Ishikawa (cell line): ENCODE measurements around the gene IL10RB.

Experiments
- CEBPB ChIP-seq: IDR thresholded peaks from 2 replicates; pipeline ENCODE4 v1.6.1; 2012
- EP300 ChIP-seq: IDR thresholded peaks from 2 replicates; pipeline ENCODE4 v1.6.1; 2012; ENCODE audit warnings: borderline replicate concordance
- RAD21 ChIP-seq: IDR thresholded peaks from 2 replicates; pipeline ENCODE4 v1.6.1; 2012; ENCODE audit warnings: low read depth
- TAF1 ChIP-seq: IDR thresholded peaks from 2 replicates; pipeline ENCODE4 v1.6.1; 2012; ENCODE audit warnings: low read depth, mild to moderate bottlenecking
- TCF12 ChIP-seq: IDR thresholded peaks from 2 replicates; pipeline ENCODE4 v1.6.1; 2012; ENCODE audit warnings: low read depth
- YY1 ChIP-seq: IDR thresholded peaks from 2 replicates; pipeline ENCODE4 v1.6.1; 2012; ENCODE audit warnings: low read depth
- TF ChIP-seq, protein P1 (sequence below): IDR thresholded peaks from 2 replicates; pipeline ENCODE4 v1.6.1; 2012; ENCODE audit warnings: low read depth, mild to moderate bottlenecking

DNA sequence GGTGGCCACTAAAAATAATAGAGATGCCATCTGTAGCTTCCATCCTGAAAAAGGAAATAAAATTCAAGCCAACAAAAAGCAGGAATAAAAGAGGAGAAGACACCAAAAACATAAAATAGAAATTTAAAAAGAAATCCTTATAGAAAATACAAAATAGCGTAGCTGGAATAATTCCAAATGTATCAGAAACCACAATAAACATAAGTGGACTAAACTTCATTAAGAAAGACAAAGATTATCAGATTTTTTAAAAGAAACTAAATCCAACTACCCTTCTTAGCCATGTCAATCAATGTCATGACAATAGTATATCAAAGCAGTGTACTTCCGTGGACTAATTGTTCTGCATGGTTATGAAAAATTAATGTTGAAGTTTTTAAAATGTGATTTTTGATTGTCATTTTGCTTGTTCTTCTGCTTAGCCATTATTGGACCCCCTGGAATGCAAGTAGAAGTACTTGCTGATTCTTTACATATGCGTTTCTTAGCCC lies 13.2 kb downstream of the IL10RB start:
- TF ChIP-seq YY1 (no peak), CEBPB (no peak), EP300 (no peak), TCF12 (no peak), RAD21 (no peak), TAF1 (no peak)
- TF ChIP-seq, protein P1, sequence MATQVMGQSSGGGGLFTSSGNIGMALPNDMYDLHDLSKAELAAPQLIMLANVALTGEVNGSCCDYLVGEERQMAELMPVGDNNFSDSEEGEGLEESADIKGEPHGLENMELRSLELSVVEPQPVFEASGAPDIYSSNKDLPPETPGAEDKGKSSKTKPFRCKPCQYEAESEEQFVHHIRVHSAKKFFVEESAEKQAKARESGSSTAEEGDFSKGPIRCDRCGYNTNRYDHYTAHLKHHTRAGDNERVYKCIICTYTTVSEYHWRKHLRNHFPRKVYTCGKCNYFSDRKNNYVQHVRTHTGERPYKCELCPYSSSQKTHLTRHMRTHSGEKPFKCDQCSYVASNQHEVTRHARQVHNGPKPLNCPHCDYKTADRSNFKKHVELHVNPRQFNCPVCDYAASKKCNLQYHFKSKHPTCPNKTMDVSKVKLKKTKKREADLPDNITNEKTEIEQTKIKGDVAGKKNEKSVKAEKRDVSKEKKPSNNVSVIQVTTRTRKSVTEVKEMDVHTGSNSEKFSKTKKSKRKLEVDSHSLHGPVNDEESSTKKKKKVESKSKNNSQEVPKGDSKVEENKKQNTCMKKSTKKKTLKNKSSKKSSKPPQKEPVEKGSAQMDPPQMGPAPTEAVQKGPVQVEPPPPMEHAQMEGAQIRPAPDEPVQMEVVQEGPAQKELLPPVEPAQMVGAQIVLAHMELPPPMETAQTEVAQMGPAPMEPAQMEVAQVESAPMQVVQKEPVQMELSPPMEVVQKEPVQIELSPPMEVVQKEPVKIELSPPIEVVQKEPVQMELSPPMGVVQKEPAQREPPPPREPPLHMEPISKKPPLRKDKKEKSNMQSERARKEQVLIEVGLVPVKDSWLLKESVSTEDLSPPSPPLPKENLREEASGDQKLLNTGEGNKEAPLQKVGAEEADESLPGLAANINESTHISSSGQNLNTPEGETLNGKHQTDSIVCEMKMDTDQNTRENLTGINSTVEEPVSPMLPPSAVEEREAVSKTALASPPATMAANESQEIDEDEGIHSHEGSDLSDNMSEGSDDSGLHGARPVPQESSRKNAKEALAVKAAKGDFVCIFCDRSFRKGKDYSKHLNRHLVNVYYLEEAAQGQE: no peak
